Dermis blood vessel endothelial cell (primary cell): ENCODE data around the gene NLRC3. TPM values are rescaled to one million over a fixed set of nuclear protein-coding genes. Genes with fewer than 3 reads are reported as not detected.
A peak's percentile ranks its signal among the peaks of the same experiment; 100 is the strongest.
"Not testable (repeated sequence)": the region's sequence is repeated elsewhere in the genome, so short reads cannot be mapped to it uniquely, and the experiment has no call there.

Source experiments
- DNase-seq: peaks from one replicate; pipeline ENCODE4 v3.0.0; 2010
- total RNA-seq: library from RNA; depleted of rRNA; stranded (reverse); fragments of >200 nt; gene quantifications from 2 replicates; pipeline ENCODE4 v1.2.3, GENCODE V29; 2014

Gene NLRC3
- total RNA-seq, 1 donor from 2014 or later = 2.0 TPM

DNA sequence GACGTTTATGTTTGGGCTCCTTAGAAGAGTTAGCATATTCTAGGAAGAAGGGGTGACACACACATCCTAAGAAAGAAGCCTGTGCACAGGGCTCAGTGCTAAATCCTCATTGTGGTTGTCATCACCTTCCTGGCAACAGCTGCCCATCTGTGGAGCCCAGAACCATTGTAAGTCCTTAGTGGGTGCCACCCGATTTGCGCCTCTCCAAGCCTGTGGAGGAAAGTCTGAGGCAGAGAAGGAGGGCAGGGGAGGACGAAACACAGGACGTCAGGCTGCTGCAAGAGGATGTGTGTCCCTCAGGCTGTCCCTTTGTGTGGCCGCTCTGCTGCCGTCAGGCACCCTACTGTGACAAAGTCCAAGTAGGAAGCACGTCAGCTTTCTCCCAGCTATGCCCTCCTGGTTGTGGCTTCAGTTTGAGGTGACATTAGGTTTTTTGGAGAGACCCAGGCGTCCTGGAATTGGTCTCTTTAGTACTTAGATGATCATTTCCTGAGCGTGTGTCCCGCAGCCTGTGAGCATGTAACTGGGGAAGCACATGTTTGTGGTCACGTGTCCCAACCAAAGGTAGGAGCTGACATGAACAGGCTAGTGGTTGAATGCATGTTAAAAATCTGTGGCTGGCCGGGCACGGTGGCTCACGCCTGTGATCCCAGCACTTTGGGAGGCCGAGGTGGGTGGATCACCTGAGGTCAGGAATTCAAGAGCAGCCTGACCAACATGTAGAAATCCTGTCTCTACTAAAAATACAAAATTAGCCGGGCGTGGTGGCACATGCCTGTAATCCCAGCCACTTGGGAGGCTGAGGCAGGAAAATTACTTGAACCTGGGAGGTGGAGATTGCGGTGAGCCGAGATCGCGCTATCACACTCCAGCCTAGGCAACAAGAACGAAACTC, 65.7 kb downstream of the NLRC3 start:
- DNase-seq = no peak

DNA sequence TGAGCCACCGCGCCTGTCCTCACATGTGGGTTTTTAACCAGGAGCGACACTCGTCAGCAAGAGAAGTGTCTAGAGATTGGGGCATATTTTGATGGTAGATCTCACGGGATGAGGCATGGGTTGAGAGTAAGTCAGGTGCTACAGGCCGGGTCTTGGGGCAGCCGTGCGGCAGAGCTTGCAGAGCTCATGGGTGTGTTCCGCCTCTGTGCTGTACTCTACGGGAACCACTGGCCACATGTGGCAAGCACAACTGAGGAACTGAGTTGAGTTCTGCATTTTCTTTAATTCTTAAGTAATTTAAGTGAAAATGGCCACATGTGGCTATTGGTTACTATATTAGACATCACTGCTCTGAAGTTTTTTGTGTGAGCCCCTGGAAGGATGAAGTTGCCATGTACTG, 66.8 kb downstream of the NLRC3 start:
- DNase-seq = no peak

DNA sequence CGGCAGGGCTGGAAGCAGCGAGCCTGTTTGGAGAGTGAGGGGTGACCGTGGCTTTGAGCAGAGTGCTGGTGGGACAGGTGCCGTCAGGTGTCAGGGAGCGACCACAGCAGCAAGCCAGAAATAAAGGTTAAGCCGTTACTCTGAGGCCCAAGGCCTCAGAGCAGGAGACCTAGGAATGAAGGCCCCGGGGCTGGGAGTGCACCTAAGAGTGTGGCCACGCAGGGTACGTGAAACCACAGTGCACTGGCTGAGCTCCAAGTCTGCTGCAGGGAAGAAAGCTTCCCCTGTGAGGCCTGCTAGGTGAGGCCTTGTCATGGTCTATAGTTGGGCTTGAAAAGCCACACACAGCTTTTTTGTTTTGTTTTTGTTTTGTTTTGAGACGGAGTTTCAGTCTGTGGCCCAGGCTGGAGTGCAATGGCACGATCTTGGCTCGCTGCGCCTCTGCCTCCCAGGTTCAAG, 67.7 kb downstream of the NLRC3 start:
- no peak for DNase-seq

DNA sequence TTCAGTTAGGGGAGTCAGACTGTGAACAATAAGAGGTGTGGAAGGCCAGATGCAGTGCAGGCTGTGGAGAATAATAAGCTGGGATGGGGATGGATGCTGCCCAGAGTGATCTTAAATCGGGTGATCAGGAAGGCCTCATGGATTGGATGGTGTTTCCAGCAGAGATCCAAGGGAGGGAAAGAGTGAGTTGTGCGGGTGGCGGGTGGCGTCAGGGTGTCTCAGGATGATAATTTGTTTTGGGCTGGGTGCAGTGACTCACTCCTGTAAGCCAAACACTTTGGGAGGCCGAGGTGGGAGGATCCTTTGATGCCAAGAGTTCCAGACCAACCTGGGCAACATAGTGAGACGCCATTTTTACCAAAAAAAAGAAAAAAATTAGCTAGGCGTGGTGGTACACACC, 68.5 kb downstream of the NLRC3 start:
- no peak for DNase-seq

DNA sequence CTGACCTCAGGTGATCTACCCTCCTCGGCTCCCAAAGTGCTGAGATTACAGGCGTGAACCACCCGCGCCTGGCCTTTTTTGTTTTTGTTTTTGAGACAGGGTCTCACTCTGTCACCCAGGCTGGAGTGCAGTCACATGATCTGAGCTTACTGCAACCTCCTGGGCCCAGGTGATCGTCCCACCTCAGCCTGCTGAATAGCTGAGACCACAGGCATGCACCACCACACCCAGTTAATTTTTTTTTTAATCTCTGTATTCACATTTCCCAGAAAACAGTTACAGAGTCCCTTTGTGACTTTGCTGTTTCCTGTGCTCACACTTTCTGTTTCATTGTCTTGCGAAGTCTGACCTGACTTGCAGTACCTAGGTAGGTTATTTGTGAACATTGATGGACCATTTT, 73.7 kb downstream of the NLRC3 start:
- no peak for DNase-seq

DNA sequence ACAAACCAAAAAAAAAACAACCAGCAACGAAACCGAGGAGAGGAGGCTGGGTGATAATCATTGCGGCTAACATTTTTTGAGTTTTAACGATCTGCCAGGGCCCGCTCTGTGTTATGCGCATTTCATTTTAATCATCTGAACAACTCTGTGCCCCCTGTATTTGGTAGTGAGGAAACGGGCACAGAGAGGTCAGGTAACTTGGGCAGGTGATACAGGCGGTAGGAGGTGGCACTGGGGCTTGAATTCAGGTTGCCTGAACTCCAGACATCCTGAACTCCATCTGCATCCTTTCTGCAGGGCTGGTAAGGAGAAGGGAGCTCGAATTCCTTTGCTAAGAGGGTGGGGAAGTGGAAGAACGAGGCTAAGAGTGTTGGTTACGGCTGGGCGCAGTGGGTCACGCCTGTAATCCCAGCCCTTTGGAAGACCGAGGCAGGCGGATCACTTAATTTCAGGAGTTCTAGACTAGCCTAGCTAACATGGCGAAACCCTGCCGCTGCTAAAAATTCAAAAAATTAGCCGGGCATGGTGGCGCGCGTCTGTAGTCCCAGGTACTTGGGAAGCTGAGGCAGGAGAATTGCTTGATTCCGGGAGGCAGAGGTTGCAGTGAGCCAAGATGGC, 75.3 kb downstream of the NLRC3 start:
- DNase-seq = no peak

DNA sequence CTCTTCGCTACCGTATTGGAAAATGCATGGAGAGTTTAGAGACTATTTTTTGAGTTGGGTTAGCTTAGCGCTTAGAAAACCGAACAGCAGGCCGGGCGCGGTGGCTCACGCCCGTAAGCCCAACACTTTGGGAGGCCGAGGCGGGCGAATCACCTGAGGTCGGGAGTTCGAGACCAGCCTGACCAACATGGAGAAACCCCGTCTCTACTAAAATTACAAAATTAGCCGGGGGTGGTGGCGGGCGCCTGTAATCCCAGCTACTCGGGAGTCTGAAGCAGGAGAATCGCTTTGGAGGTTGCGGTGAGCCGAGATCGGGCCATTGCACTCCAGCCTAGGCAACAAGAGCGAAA, 75.8 kb downstream of the NLRC3 start:
- not testable (repeated sequence) for DNase-seq

DNA sequence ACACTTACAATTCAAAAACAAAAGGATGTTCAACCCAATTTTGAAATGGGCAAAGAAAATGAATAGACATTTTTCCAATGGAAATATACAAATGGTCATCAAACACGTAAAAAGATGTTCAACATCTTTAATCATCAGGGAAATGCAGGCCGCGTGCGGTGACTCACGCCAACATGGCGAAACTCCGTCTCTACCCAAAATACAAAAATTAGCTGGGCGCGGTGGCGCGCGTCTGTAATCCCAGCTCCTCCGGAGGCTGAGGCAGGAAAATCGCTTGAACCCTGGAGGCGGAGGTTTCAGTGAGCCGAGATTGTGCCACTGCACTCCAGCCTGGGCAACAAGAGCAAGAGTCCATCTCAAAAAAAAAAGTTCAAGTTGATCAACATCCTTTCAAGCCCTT, 78.2 kb downstream of the NLRC3 start:
- DNase-seq = no peak

DNA sequence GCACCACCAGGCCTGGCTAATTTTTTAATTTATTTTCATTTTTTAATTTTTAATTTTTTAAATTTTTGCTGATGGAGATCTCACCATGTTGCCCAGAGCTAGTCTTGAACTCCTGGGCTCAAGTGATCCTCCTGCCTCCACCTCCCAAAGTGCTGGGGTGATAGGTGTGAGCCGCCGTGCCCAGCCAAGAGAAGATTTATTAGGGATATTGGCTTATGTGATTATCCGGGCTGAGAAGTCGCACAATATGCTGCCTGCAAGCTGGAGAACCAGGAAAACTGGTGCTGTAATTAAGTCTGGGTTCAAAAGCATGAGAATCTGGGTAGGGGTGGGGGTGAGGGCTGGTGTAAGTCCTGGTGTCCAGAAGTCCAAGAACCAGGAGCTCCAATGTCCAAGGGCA, 79.4 kb downstream of the NLRC3 start:
- DNase-seq = no peak

DNA sequence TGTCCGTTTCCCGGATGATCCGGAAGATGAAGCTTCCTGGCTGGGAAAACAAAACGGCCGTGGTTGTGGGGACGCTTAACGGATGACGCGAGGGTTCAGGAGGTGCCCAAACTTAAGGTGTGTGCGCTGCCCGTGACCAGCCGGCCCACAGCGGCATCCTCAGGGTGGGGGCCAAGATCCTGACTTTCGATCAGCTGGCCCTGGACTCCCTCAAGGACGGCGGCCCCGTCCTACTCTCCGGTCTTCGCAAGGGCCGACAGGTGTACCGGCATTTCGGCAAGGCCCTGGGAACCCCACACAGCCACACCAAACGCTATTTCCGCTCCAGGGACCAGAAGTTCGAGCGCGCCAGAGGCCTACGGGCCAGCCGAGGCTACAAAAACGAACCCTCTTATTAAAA, 80.8 kb downstream of the NLRC3 start:
- no peak for DNase-seq

DNA sequence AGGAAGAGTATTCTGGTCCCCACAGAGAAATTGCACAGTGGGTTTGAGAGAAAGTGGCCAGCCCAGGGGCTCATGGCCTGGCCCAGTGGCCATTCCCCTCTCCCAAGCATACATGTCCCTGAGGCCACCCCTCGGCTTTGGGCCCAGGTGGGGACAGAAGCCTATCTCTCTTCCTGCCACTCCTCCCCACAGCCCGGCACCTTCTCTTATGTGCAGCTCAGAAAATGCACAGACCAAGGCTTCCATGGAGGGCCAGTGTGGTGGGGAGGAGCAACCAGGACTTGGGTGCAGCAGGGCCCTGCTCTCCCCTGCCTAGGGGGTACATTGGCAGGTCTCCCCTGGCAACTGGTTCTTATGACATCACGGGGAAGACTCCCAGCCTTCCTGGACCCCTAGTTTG, 82.0 kb downstream of the NLRC3 start, which contains the start of gene C16orf90:
C16orf90 (minus strand) TSS at position 314 of the 400 bp plus-strand sequence; CDS start at position 246, 68 bp downstream.
- DNase-seq = no peak

DNA sequence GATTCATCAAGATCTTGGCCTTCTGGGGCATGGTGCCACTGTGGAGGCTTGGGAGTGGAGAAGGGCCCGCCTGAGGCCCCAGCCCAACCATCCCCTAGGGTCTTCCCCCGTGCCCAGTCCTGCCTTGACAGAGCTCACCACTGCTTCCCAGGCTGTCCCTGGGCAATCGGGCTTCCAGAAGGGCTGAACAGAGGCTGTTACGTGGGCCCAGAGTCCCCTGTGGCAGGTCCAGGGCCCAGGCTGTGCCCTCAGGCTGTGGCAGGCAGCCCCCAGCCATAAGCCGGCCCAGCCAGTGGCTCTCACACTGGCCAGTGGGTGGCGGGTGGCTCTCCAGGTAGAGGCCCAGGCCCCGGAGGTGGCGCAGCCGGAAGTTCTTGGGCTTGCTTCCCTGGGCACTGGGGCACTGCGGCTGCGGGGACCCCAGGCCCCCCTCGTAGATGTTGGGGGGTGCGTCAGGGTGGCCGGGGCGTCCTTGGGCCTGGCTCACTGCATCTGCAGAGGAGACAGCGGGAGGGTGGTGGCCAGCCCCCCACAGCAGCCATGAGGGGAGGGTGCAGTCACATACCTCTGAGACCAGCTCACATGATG, 82.7 kb downstream of the NLRC3 start:
- DNase-seq = no peak

DNA sequence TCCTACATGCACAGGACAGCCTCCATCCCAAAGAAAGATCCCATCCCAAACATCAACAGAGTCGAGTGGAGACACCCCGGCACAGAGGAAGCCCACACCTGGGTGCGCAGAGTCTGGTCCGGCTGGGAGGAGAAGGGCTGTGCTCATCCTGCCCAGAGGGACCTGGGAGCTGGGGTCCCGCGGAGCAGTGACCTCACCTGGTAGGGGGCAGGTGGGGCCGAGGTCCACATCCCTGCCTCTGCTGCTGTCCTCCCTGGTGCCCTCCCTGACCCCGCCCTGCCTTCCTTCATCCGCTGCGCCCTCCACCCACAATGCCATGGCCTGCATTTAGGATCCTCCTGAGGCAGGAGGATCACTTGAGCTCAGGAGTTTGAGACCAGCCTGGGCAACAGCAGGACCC, 84.8 kb downstream of the NLRC3 start:
- no peak for DNase-seq

DNA sequence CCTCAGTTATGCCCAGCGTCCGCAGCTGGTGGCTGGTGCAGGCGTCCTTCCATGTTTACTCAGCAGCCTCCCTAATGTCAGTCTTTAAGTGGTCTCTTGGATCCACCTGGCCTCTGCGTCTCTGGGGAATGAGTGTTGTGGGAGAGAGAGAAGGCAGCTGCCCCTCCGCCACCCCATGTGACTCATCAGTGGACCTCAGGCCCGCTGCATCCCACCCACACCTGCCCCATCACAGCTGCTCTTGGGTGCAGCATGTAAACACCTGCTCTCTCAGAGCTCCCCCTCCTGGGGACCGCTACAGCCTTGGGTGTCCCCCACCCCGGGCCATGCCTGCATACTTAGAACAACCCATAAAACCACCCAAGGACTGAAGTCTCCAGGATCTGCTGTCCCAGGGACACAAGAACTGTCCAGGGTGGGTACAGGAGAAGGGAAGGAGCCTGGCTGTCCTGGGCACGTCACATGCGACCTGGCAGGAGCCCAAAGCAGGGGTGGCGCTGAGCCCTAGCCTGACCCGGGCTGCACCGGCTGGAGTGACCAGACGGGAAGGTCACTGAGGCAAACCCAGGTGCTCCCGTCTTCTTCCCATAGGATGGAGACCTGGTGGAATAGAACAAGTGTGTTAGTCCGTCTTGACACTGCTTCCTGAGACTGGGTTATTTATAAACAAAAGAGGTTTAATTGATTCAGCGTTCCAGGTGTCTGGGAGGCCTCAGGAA, 86.1 kb downstream of the NLRC3 start:
- peak; percentile 45 for DNase-seq

Other genes with a start within 250 kb of the NLRC3 start
- gene OR2C1, start 221.5 kb downstream of the NLRC3 start, total RNA-seq = not detected in 2 replicates
- gene ZSCAN32, start 176.4 kb downstream of the NLRC3 start, total RNA-seq = 12.4 and 12.6 TPM in 2 replicates
- gene ZNF174, start 176.2 kb downstream of the NLRC3 start, total RNA-seq = 6.4 and 8.0 TPM in 2 replicates
- gene ZNF597, start 133.9 kb downstream of the NLRC3 start, total RNA-seq = 2.4 and 3.7 TPM in 2 replicates
- gene NAA60, start 133.7 kb downstream of the NLRC3 start, total RNA-seq = 19.9 and 22.8 TPM in 2 replicates
- gene C16orf90, start 81.9 kb downstream of the NLRC3 start, total RNA-seq = not detected in 2 replicates
- gene CLUAP1, start 76.4 kb downstream of the NLRC3 start, total RNA-seq = 12.1 and 17.3 TPM in 2 replicates
- gene SLX4, start 34.2 kb upstream of the NLRC3 start, total RNA-seq = 2.7 and 5.6 TPM in 2 replicates
- gene DNASE1, start 77.3 kb upstream of the NLRC3 start, total RNA-seq = 16.8 and 20.8 TPM in 2 replicates
- 48.3 and 97.4 TPM in 2 replicates for gene TRAP1, start 140.1 kb upstream of the NLRC3 start, total RNA-seq